Endothelial cell of umbilical vein (primary cell): ENCODE measurements around the gene ZNF77. TPM values are rescaled to one million over a fixed set of nuclear protein-coding genes. Genes with fewer than 3 reads are reported as not detected.

ENCODE experiments used
- BruUV-seq: library from RNA; stranded (reverse); fragments of 400-500 nt; replicated peaks from 2 replicates; lab custom pipeline; 2021; lab: Mats Ljungman, UMichigan
- CTCF ChIA-PET: fragments of 300-600, 350-600 bp; sonication (Branson Sonifier 250); formaldehyde crosslinking; loops from one replicate; lab custom pipeline; 2021; ENCODE audit warnings: antibody characterized with exemption, inconsistent platforms; lab: Charles Lee
- POLR2A ChIA-PET: fragments of 300-600, 350-600 bp; sonication (Branson Sonifier 250); formaldehyde crosslinking; loops from one replicate; lab custom pipeline; 2021; ENCODE audit warnings: antibody characterized with exemption, inconsistent platforms; lab: Charles Lee
- DNase-seq: peaks from one replicate; pipeline ENCODE4 v3.0.0-alpha.2; 2011; ENCODE audit warnings: low read depth, low spot score
- FAIRE-seq: peaks from 2 replicates; lab custom pipeline; 2011; peaks lifted over from hg19 to GRCh38; lab: Jason Lieb, UNC
- H2AFZ ChIP-seq: 2 replicates; pipeline ENCODE4 v1.6.0; 2012; ENCODE audit warnings: low read depth, low read length, control low read depth, inconsistent platforms
- H3K27ac ChIP-seq: 2 replicates; pipeline ENCODE4 v1.5.1; 2011; ENCODE audit warnings: low read depth, mild to moderate bottlenecking, control low read depth, low read length, moderate library complexity; ENCODE audit not compliant: insufficient read depth
- H3K27me3 ChIP-seq, 2 experiments: 2 replicates each; pipeline versions ENCODE4 v1.6.0 to v1.6.1; 2011; ENCODE audit warnings: low read length in 2 of 2, mixed read lengths in 1 of 2; ENCODE audit not compliant: control insufficient read depth in 2 of 2, insufficient read depth in 2 of 2
- H3K36me3 ChIP-seq, 2 experiments: 2 replicates in 1 of 2; 3 replicates in 1 of 2; pipeline ENCODE4 v1.5.1; 2011; ENCODE audit warnings: low read length in 2 of 2, mild to moderate bottlenecking in 1 of 2, moderate library complexity in 1 of 2; ENCODE audit not compliant: control insufficient read depth in 2 of 2, insufficient read depth in 2 of 2; ENCODE audit errors: extremely low read depth in 1 of 2
- H3K4me1 ChIP-seq: 3 replicates; pipeline ENCODE4 v1.5.1; 2011; ENCODE audit warnings: mild to moderate bottlenecking, low read length; ENCODE audit not compliant: control insufficient read depth, insufficient read depth; ENCODE audit errors: extremely low read depth
- H3K4me2 ChIP-seq: 2 replicates; pipeline ENCODE4 v1.6.1; 2011; ENCODE audit warnings: low read length, control low read depth, mixed read lengths; ENCODE audit not compliant: insufficient read depth
- H3K4me3 ChIP-seq, 3 experiments: fragments of 200-600 bp in 1 of 3; sonication (generic), shearing (Covaris generic) in 1 of 3; replicated peaks in 1 of 3; 2 replicates each; pipeline ENCODE4 v1.5.1; 2011 to 2016; ENCODE audit warnings: control low read depth in 3 of 3, low read length in 3 of 3, mild to moderate bottlenecking in 2 of 3, inconsistent platforms in 1 of 3, low read depth in 1 of 3, moderate library complexity in 1 of 3; ENCODE audit not compliant: insufficient read depth in 1 of 3
- H3K79me2 ChIP-seq: 2 replicates; pipeline ENCODE4 v1.6.0; 2012; ENCODE audit warnings: low read length, inconsistent platforms; ENCODE audit not compliant: control insufficient read depth, insufficient read depth
- H3K9ac ChIP-seq: replicated peaks from 2 replicates; pipeline ENCODE3; 2011; ENCODE audit warnings: low read length, control low read depth; ENCODE audit not compliant: insufficient read depth; ENCODE audit errors: extremely low read depth
- H3K9me1 ChIP-seq: replicated peaks from 3 replicates; pipeline ENCODE4 v1.6.0; 2011; ENCODE audit warnings: mild to moderate bottlenecking, low read length; ENCODE audit not compliant: control insufficient read depth, insufficient read depth; ENCODE audit errors: extremely low read depth
- H3K9me3 ChIP-seq: replicated peaks from 2 replicates; pipeline ENCODE4 v1.5.1; 2012; ENCODE audit warnings: low read length, inconsistent platforms; ENCODE audit not compliant: control insufficient read depth, insufficient read depth
- H4K20me1 ChIP-seq: replicated peaks from 2 replicates; pipeline ENCODE3; 2011; ENCODE audit warnings: mild to moderate bottlenecking, low read length; ENCODE audit not compliant: control insufficient read depth, insufficient read depth; ENCODE audit errors: extremely low read depth
- CTCF ChIP-seq, 2 donors: IDR thresholded peaks; 1 replicate in 1 of 2; 2 replicates in 1 of 2; pipeline ENCODE4 v1.5.1; 2011; ENCODE audit warnings: low read length in 2 of 2, mild to moderate bottlenecking in 2 of 2, moderate library complexity in 2 of 2, control low read depth in 1 of 2, inconsistent platforms in 1 of 2, low read depth in 1 of 2; ENCODE audit not compliant: insufficient read depth in 1 of 2; ENCODE audit errors: extremely low read depth in 1 of 2
- EZH2 ChIP-seq: IDR thresholded peaks from 2 replicates; pipeline ENCODE4 v1.6.1; 2012; ENCODE audit warnings: borderline replicate concordance, low read depth, mild to moderate bottlenecking, moderate library complexity, low read length, inconsistent platforms; ENCODE audit not compliant: severe bottlenecking
- GATA2 ChIP-seq: IDR thresholded peaks from 2 replicates; pipeline ENCODE4 v1.7.0; 2011; ENCODE audit warnings: low read depth, mild to moderate bottlenecking, moderate library complexity, mixed read lengths, low read length; ENCODE audit not compliant: insufficient read length, insufficient read depth
- JUN ChIP-seq: IDR thresholded peaks from 2 replicates; pipeline ENCODE4 v1.6.1; 2011; ENCODE audit warnings: borderline replicate concordance, low read depth; ENCODE audit not compliant: insufficient read length, insufficient read depth
- MAX ChIP-seq: IDR thresholded peaks from 2 replicates; pipeline ENCODE4 v1.6.1; 2011; ENCODE audit not compliant: insufficient read depth, insufficient read length
- MYC ChIP-seq: IDR thresholded peaks from one replicate; pipeline ENCODE4 v1.6.1; 2011; ENCODE audit warnings: mild to moderate bottlenecking, low read depth, low read length
- POLR2AphosphoS5 ChIP-seq: IDR thresholded peaks from 2 replicates; pipeline ENCODE4 v1.6.1; 2012; ENCODE audit warnings: low read depth, mild to moderate bottlenecking, control low read depth, low read length, moderate library complexity; ENCODE audit not compliant: insufficient read depth
- dilution Hi-C: fragments of 300-500 bp; cut with MboI; formaldehyde crosslinking; loops from one replicate; pipeline ENCODE4 v1.15.0; 2019; ENCODE audit warnings: low sequenced_read_pairs; ENCODE audit not compliant: extremely low pct_ligation_motif_present
- intact Hi-C: fragments of 100-400 bp; cut with micrococcal nuclease; formaldehyde crosslinking; loops from one replicate; pipeline ENCODE4 v1.10.0; 2022
- polyA plus RNA-seq, 4 experiments: library from polyadenylated mRNA; depleted of rRNA in 3 of 4; stranded (reverse) in 3 of 4; unstranded in 1 of 4; fragments of >200 nt; gene quantifications; 2 replicates each; pipeline versions ENCODE4 v1.2.1 to v1.2.3, GENCODE V29; 2011 to 2012; ENCODE audit warnings: missing spikeins in 1 of 4
- total RNA-seq: library from RNA; stranded (reverse); gene quantifications from 2 replicates; pipeline ENCODE4 v1.2.3, GENCODE V29; 2021

Gene ZNF77
- total and polyA plus RNA-seq, 2 donors (not counting 3 experiments of a cell fraction or from before 2014, with no cell fraction given): 5.9 to 10.2 TPM

- Histone ChIP-seq H3K9me1 (no peaks in the 10 kb centered on the region), H3K4me3 (no peak overlapping the region), H3K9ac (no peak overlapping the region), H3K27me3 (no peaks in the 10 kb centered on the region), H3K9me3 (no peaks in the 10 kb centered on the region), H3K36me3 (no peaks in the 10 kb centered on the region), H3K4me2 (no peak overlapping the region), H2AFZ (peak overlapping the region; percentile 11), H3K4me1 (peaks cover 3% of the 10 kb centered on the region), H4K20me1 (no peaks in the 10 kb centered on the region), H3K27ac (no peak overlapping the region), H3K79me2 (no peaks in the 10 kb centered on the region)
- ChIA-PET POLR2A (interaction anchor here (2.1 kb wide), 1 partner anchor 62 kb away, joined by 15 read pairs; no protein-coding TSS in a partner anchor), CTCF (interaction anchor here (1.3 to 3.2 kb wide), 8 partner anchors 10 to 237 kb away, joined by 3 to 105 read pairs (median 6); partner anchors contain the start of gene ZNF57)
- dilution Hi-C loops: no loop called here
- FAIRE-seq: no peak
- intact Hi-C loops: no loop called here
- no TSS peak for BruUV-seq
- TF ChIP-seq POLR2AphosphoS5 (no peak), JUN (no peak), GATA2 (no peak), MAX (no peak), MYC (no peak)
- DNase-seq: no peak
These were observed 56.0 kb downstream of the ZNF77 start for GRCh38 chr19:2888731-2889224.

GRCh38 chr19:2887391-2887914, 57.3 kb downstream of the ZNF77 start:
- dilution Hi-C loops: no loop called here
- intact Hi-C loops: loop anchor here (1.0 kb wide), 2 partner anchors 63 to 239 kb away; no protein-coding TSS in a partner anchor
- peak; percentile 85 for DNase-seq
- peak; percentile 92 for FAIRE-seq
- Histone ChIP-seq H3K9me3 (no peaks in the 10 kb centered on the region), H3K9ac (no peak overlapping the region), H4K20me1 (no peaks in the 10 kb centered on the region), H3K4me3 (no peak overlapping the region), H3K79me2 (no peaks in the 10 kb centered on the region), H3K27ac (no peak overlapping the region), H3K27me3 (no peaks in the 10 kb centered on the region), H3K4me2 (peak overlapping the region; percentile 42), H3K36me3 (no peaks in the 10 kb centered on the region), H3K9me1 (no peaks in the 10 kb centered on the region), H3K4me1 (peaks cover 3% of the 10 kb centered on the region), H2AFZ (peak overlapping the region; percentile 94)
- BruUV-seq: no TSS peak
- ChIA-PET CTCF (interaction anchor here (0.5 to 3.2 kb wide), 35 partner anchors 11 to 275 kb away, joined by 3 to 105 read pairs (median 5); partner anchors contain the start of genes THOP1, ZNF555, ZNF556 and ZNF57), POLR2A (interaction anchor here (0.8 to 2.1 kb wide), 2 partner anchors 52 to 63 kb away, joined by 3 to 15 read pairs; no protein-coding TSS in a partner anchor)
- TF ChIP-seq EZH2: no peak
- TF ChIP-seq CTCF (IDR thresholded peaks at IDR 0.05; ENCODE audit: extremely low read depth in 1 of 2, insufficient read depth in 1 of 2, low read depth in 1 of 2, low read length in 2 of 2): peak; percentile 58 to 60
